ENCODE data around the gene GLT1D1.

GRCh38 chr12:128928361-128928760 lies 75.1 kb downstream of the GLT1D1 start:
- TF ChIP-seq CTCF (IDR thresholded peaks at IDR 0.05) (no peak), ZFX (IDR thresholded peaks at IDR 0.05; ENCODE audit: borderline replicate concordance) (no peak)
